IMR-90 (cell line): ENCODE measurements around the gene HRNR. TPM values are rescaled to one million over a fixed set of nuclear protein-coding genes. Genes with fewer than 3 reads are reported as not detected.

Experiments used
- ATAC-seq: fragments of 200-7000 bp; cut with Tn5 transposase; 2 replicates; pipeline ENCODE4 v1.9.1; 2020; ENCODE audit warnings: low read depth, mild to moderate bottlenecking, moderate library complexity
- BruUV-seq: library from RNA; stranded (reverse); fragments of 400-500 nt; replicated peaks from 2 replicates; lab custom pipeline; 2021; lab: Mats Ljungman, UMichigan
- CTCF ChIA-PET: fragments of 300-600 bp; formaldehyde crosslinking; extraction: SDS; loops from one replicate; lab custom pipeline; 2021; ENCODE audit warnings: antibody characterized with exemption; lab: Yijun Ruan, JAX
- POLR2A ChIA-PET: fragments of 300-600 bp; sonication (Branson Sonifier 250); formaldehyde crosslinking; loops from one replicate; lab custom pipeline; 2022; ENCODE audit warnings: antibody characterized with exemption; ENCODE audit not compliant: unreplicated experiment; lab: Charles Lee
- DNase-seq: peaks from one replicate; pipeline ENCODE4 v3.0.0; 2013
- H2AFZ ChIP-seq: replicated peaks from 2 replicates; pipeline ENCODE3; 2013; ENCODE audit warnings: low read length, mild to moderate bottlenecking; ENCODE audit not compliant: poor library complexity
- H2AK5ac ChIP-seq: 2 replicates; pipeline ENCODE4 v1.6.1; 2013; ENCODE audit warnings: low read depth, low read length, inconsistent platforms
- H2AK9ac ChIP-seq: replicated peaks from 2 replicates; pipeline ENCODE3; 2013; ENCODE audit warnings: mild to moderate bottlenecking, low read depth, low read length, moderate library complexity; ENCODE audit not compliant: poor library complexity
- H2BK120ac ChIP-seq: 2 replicates; pipeline ENCODE4 v1.6.1; 2013; ENCODE audit warnings: low read depth, low read length, inconsistent platforms
- H2BK15ac ChIP-seq: 3 replicates; pipeline ENCODE4 v1.6.1; 2013; ENCODE audit warnings: low read depth, low read length, inconsistent platforms
- H2BK20ac ChIP-seq: 2 replicates; pipeline ENCODE4 v1.6.1; 2013; ENCODE audit warnings: low read depth, mild to moderate bottlenecking, inconsistent platforms, low read length, moderate library complexity
- H2BK5ac ChIP-seq: 2 replicates; pipeline ENCODE4 v1.6.1; 2013; ENCODE audit warnings: mild to moderate bottlenecking, low read depth, low read length, inconsistent platforms; ENCODE audit not compliant: poor library complexity, severe bottlenecking
- H3K14ac ChIP-seq: replicated peaks from 2 replicates; pipeline ENCODE4 v1.6.1; 2013; ENCODE audit warnings: low read depth, low read length, inconsistent platforms
- H3K18ac ChIP-seq: 2 replicates; pipeline ENCODE4 v1.6.1; 2013; ENCODE audit warnings: low read depth, low read length, control low read depth
- H3K23ac ChIP-seq: 2 replicates; pipeline ENCODE4 v1.6.1; 2013; ENCODE audit warnings: low read depth, low read length, inconsistent platforms
- H3K27ac ChIP-seq: 2 replicates; pipeline ENCODE4 v1.5.1; 2013; ENCODE audit warnings: mild to moderate bottlenecking, control low read depth, low read length; ENCODE audit not compliant: insufficient read depth
- H3K27me3 ChIP-seq: 2 replicates; pipeline ENCODE4 v1.6.1; 2013; ENCODE audit warnings: low read length; ENCODE audit not compliant: control insufficient read depth, insufficient read depth
- H3K36me3 ChIP-seq: 2 replicates; pipeline ENCODE4 v1.6.1; 2013; ENCODE audit warnings: low read length, mixed read lengths; ENCODE audit not compliant: control insufficient read depth, insufficient read depth
- H3K4ac ChIP-seq: 2 replicates; pipeline ENCODE4 v1.6.1; 2013; ENCODE audit warnings: low read depth, low read length, inconsistent platforms
- H3K4me1 ChIP-seq: 2 replicates; pipeline ENCODE4 v1.6.1; 2013; ENCODE audit warnings: low read length, mixed read lengths; ENCODE audit not compliant: control insufficient read depth, insufficient read depth
- H3K4me2 ChIP-seq: 2 replicates; pipeline ENCODE4 v1.6.1; 2013; ENCODE audit warnings: low read depth, mild to moderate bottlenecking, control low read depth, low read length, moderate library complexity
- H3K4me3 ChIP-seq: 2 replicates; pipeline ENCODE4 v1.5.1; 2013; ENCODE audit warnings: low read depth, mild to moderate bottlenecking, control low read depth, low read length, moderate library complexity; ENCODE audit not compliant: insufficient read depth
- H3K56ac ChIP-seq: 2 replicates; pipeline ENCODE4 v1.6.1; 2013; ENCODE audit warnings: low read length, inconsistent platforms; ENCODE audit not compliant: insufficient read depth; ENCODE audit errors: extremely low read depth
- H3K79me1 ChIP-seq, 2 experiments: 2 replicates each; pipeline ENCODE4 v1.6.1; 2013; ENCODE audit warnings: low read length in 2 of 2, inconsistent platforms in 1 of 2, low read depth in 1 of 2
- H3K9ac ChIP-seq: 2 replicates; pipeline ENCODE4 v1.6.1; 2013; ENCODE audit warnings: low read depth, low read length, control low read depth
- H3K9me1 ChIP-seq: 2 replicates; pipeline ENCODE4 v1.6.1; 2013; ENCODE audit warnings: low read length, inconsistent platforms; ENCODE audit not compliant: insufficient read depth
- H3K9me3 ChIP-seq: 2 replicates; pipeline ENCODE4 v1.6.1; 2013; ENCODE audit warnings: low read length; ENCODE audit not compliant: control insufficient read depth, insufficient read depth
- H4K20me1 ChIP-seq: 2 replicates; pipeline ENCODE4 v1.6.1; 2013; ENCODE audit warnings: low read length, inconsistent platforms; ENCODE audit not compliant: insufficient read depth
- H4K5ac ChIP-seq: 2 replicates; pipeline ENCODE4 v1.6.1; 2013; ENCODE audit warnings: mild to moderate bottlenecking, low read depth, low read length, control low read depth
- H4K8ac ChIP-seq, 2 experiments: 2 replicates each; pipeline ENCODE4 v1.6.1; 2013; ENCODE audit warnings: low read depth in 2 of 2, low read length in 2 of 2, control low read depth in 1 of 2, inconsistent platforms in 1 of 2
- H4K91ac ChIP-seq: 2 replicates; pipeline ENCODE4 v1.6.1; 2013; ENCODE audit warnings: low read depth, low read length, inconsistent platforms; ENCODE audit not compliant: insufficient read depth
- CEBPB ChIP-seq: IDR thresholded peaks from 2 replicates; pipeline ENCODE4 v1.6.1; 2012; ENCODE audit warnings: low read depth, low read length, improper control_type of control experiment
- POLR2A ChIP-seq: IDR thresholded peaks from 2 replicates; pipeline ENCODE4 v1.6.1; 2012; ENCODE audit warnings: mild to moderate bottlenecking, low read depth, low read length
- RAD21 ChIP-seq: IDR thresholded peaks from 2 replicates; pipeline ENCODE4 v1.6.1; 2012; ENCODE audit warnings: low read length, improper control_type of control experiment
- WGBS, 2 experiments: methylation state at CpG; one replicate each; pipeline versions ENCODE4 v1.1.5 to v1.1.7; 2013; ENCODE audit warnings: missing lambda C conversion rate in 2 of 2; ENCODE audit not compliant: insufficient read length in 1 of 2; ENCODE audit errors: extremely low coverage in 2 of 2; 5-methylcytosine and 5-hydroxymethylcytosine counted together
- dilution Hi-C: fragments of 300-500 bp; cut with HindIII; formaldehyde crosslinking; loops from one replicate; pipeline ENCODE4 v1.14.3; 2018; ENCODE audit warnings: low sequenced_read_pairs; ENCODE audit not compliant: unreplicated experiment
- in situ Hi-C: fragments of 300-500 bp; cut with MboI; formaldehyde crosslinking; loops from 3 replicates; pipeline ENCODE4 v1.14.3; 2019; ENCODE audit warnings: low sequenced_read_pairs, inconsistent platforms, mixed read lengths
- intact Hi-C: fragments of 100-400 bp; cut with micrococcal nuclease; formaldehyde crosslinking; loops from 2 replicates; pipeline ENCODE4 v1.10.0; 2022
- polyA plus RNA-seq, 3 experiments: library from polyadenylated mRNA; depleted of rRNA; stranded (reverse); fragments of >200 nt; gene quantifications; 2 replicates each; pipeline ENCODE4 v1.2.3, GENCODE V29; 2012; ENCODE audit warnings: low replicate concordance in 1 of 3
- total RNA-seq: library from RNA; depleted of rRNA; stranded (reverse); fragments of >200 nt; gene quantifications from 2 replicates; pipeline ENCODE4 v1.2.3, GENCODE V29; 2012

The HRNR gene
- total and polyA plus RNA-seq, 2 of the 4 experiments (the other 2 are of a cell fraction), result under 0.01 TPM; not detected in 1

DNA sequence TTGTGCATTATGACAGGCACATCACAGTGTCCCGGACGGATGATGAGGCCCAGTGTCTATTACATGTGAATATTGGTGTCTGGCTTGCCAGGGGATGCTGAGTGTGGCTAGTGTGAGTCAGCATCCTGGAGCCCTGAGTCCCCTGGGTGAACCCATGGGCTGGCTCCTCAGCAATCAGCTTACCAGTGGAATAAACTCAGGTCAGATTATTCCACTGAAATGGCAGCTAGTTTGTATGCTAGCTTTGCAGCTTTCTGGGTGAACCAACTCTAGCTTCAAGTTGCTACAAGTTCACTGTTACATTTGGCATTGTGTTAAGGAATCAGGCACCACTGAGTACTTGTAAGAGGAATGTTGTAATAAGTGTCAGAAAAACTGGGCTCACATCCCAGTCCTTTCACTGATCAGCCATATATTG lies 41.0 kb downstream of the HRNR start:
- no peak overlapping the region for H3K4me2 ChIP-seq
- ChIA-PET CTCF (no interaction called here), POLR2A (no interaction called here)
- no TSS peak for BruUV-seq
- H3K14ac ChIP-seq, result no peak overlapping the region
- no peaks in the 10 kb centered on the region for H3K9me3 ChIP-seq
- no peak overlapping the region for H2AK9ac ChIP-seq
- no peak overlapping the region for H2BK15ac ChIP-seq
- in situ Hi-C loops, result loop anchor here (5.0 kb wide), 1 partner anchor 121 kb away; no protein-coding TSS in a partner anchor
- no peak overlapping the region for H2AFZ ChIP-seq
- H2BK20ac ChIP-seq, result no peak overlapping the region
- H4K5ac ChIP-seq, result no peak overlapping the region
- H3K4ac ChIP-seq, result no peak overlapping the region
- H2AK5ac ChIP-seq, result no peak overlapping the region
- TF ChIP-seq POLR2A, result no peak
- TF ChIP-seq RAD21, result no peak
- no peak for TF ChIP-seq CEBPB
- no peak overlapping the region for H4K91ac ChIP-seq
- no peak overlapping the region for H2BK5ac ChIP-seq
- H3K9ac ChIP-seq, result no peak overlapping the region
- no peaks in the 10 kb centered on the region for H3K79me1 ChIP-seq
- H3K4me3 ChIP-seq, result no peak overlapping the region
- H3K27me3 ChIP-seq, result no peaks in the 10 kb centered on the region
- H3K4me1 ChIP-seq, result no peaks in the 10 kb centered on the region
- no peak overlapping the region for H3K23ac ChIP-seq
- H2BK120ac ChIP-seq, result no peak overlapping the region
- no peak overlapping the region for H3K27ac ChIP-seq
- intact Hi-C loops, result loop anchor here (10.0 kb wide), 1 partner anchor 248 kb away; no protein-coding TSS in a partner anchor
- peak; percentile 61 for ATAC-seq
- H3K18ac ChIP-seq, result no peak overlapping the region
- H3K36me3 ChIP-seq, result no peaks in the 10 kb centered on the region
- H3K9me1 ChIP-seq, result no peaks in the 10 kb centered on the region
- H4K8ac ChIP-seq, result no peak overlapping the region
- no peak overlapping the region for H3K56ac ChIP-seq
- DNase-seq, result peak; percentile 44
- dilution Hi-C loops, result no loop called here
- WGBS, 2 experiments, result no CpG with 5 or more reads among the region's 2 CpGs
- no peaks in the 10 kb centered on the region for H4K20me1 ChIP-seq
